ENCODE measurements around the gene ZNF423.

ZNF423 gene

GRCh38 chr16:49848530-49848929, 7.4 kb downstream of the ZNF423 start:
- DNase-seq (ENCODE audit: low read depth): no peak

GRCh38 chr16:49846800-49847199, 9.1 kb downstream of the ZNF423 start:
- DNase-seq (ENCODE audit: low read depth): no peak

GRCh38 chr16:49844359-49844758, 11.6 kb downstream of the ZNF423 start:
- no peak for DNase-seq (ENCODE audit: low read depth)

GRCh38 chr16:49843758-49844157, 12.2 kb downstream of the ZNF423 start:
- DNase-seq (ENCODE audit: low read depth): no peak

- no peak for DNase-seq (ENCODE audit: low read depth)
These were observed 12.9 kb downstream of the ZNF423 start for GRCh38 chr16:49842972-49843371.

- no peak for DNase-seq (ENCODE audit: low read depth)
These were observed 16.7 kb downstream of the ZNF423 start for GRCh38 chr16:49839017-49839825.

- DNase-seq (ENCODE audit: low read depth): no peak
These were observed 17.4 kb downstream of the ZNF423 start for GRCh38 chr16:49838441-49839016.

- no peak for DNase-seq (ENCODE audit: low read depth)
These were observed 18.1 kb downstream of the ZNF423 start for GRCh38 chr16:49837688-49838410.

GRCh38 chr16:49836668-49837067, 19.2 kb downstream of the ZNF423 start:
- DNase-seq (ENCODE audit: low read depth): no peak

- DNase-seq (ENCODE audit: low read depth): no peak
These were observed 19.7 kb downstream of the ZNF423 start for GRCh38 chr16:49836218-49836617.

GRCh38 chr16:49835161-49835777, 20.6 kb downstream of the ZNF423 start:
- no peak for DNase-seq (ENCODE audit: low read depth)

- no peak for DNase-seq (ENCODE audit: low read depth)
These were observed 21.3 kb downstream of the ZNF423 start for GRCh38 chr16:49834531-49835151.

- DNase-seq (ENCODE audit: low read depth): no peak
These were observed 21.9 kb downstream of the ZNF423 start for GRCh38 chr16:49833796-49834530.

GRCh38 chr16:49833085-49833484, 22.8 kb downstream of the ZNF423 start:
- peak; percentile 10 for DNase-seq (ENCODE audit: low read depth)

GRCh38 chr16:49832177-49832576, 23.7 kb downstream of the ZNF423 start:
- DNase-seq (ENCODE audit: low read depth): no peak

GRCh38 chr16:49830873-49831272, 25.0 kb downstream of the ZNF423 start:
- no peak for DNase-seq (ENCODE audit: low read depth)

GRCh38 chr16:49828533-49829267, 27.2 kb downstream of the ZNF423 start:
- DNase-seq (ENCODE audit: low read depth): no peak

GRCh38 chr16:49827805-49828438, 28.0 kb downstream of the ZNF423 start:
- no peak for DNase-seq (ENCODE audit: low read depth)

GRCh38 chr16:49826515-49826914, 29.4 kb downstream of the ZNF423 start:
- no peak for DNase-seq (ENCODE audit: low read depth)

- DNase-seq (ENCODE audit: low read depth): no peak
These were observed 30.9 kb downstream of the ZNF423 start for GRCh38 chr16:49825041-49825440.
